OCI-LY7 (cell line): ENCODE data around the gene ATP9B. TPM values are rescaled to one million over a fixed set of nuclear protein-coding genes. Genes with fewer than 3 reads are reported as not detected.

ENCODE experiments used
- Bru-seq: library from RNA; stranded (reverse); fragments of 400-500 nt; gene quantifications from one replicate; lab custom pipeline; 2021; lab: Mats Ljungman, UMichigan
- BruChase-seq, 2 experiments: library from RNA; stranded (reverse); fragments of 400-500 nt; gene quantifications; one replicate each; lab custom pipeline; 2021; lab: Mats Ljungman, UMichigan
- BruUV-seq: library from RNA; stranded (reverse); fragments of 400-500 nt; replicated peaks from 2 replicates; lab custom pipeline; 2021; lab: Mats Ljungman, UMichigan
- CTCF ChIA-PET: fragments of 300-600 bp; sonication (Branson Sonifier 250); formaldehyde crosslinking; loops from one replicate; lab custom pipeline; 2022; ENCODE audit warnings: antibody characterized with exemption; ENCODE audit not compliant: unreplicated experiment; lab: Charles Lee
- POLR2A ChIA-PET: fragments of 300-600 bp; sonication (Branson Sonifier 250); formaldehyde crosslinking; loops from one replicate; lab custom pipeline; 2022; ENCODE audit warnings: antibody characterized with exemption; lab: Charles Lee
- DNase-seq: peaks from one replicate; pipeline ENCODE4 v3.0.0-alpha.2; 2015; ENCODE audit warnings: low spot score
- H2AFZ ChIP-seq: fragments of 200-600 bp; sonication (generic), shearing (Covaris generic); 2 replicates; pipeline ENCODE4 v1.6.1; 2014; ENCODE audit warnings: mild to moderate bottlenecking, antibody characterized with exemption, low read length, moderate library complexity
- H3K27ac ChIP-seq: fragments of 200-600 bp; sonication (generic); 2 replicates; pipeline ENCODE4 v1.5.1; 2014; ENCODE audit warnings: mixed run types, low read depth, mild to moderate bottlenecking, moderate library complexity, low read length, inconsistent platforms; ENCODE audit not compliant: poor library complexity, severe bottlenecking
- H3K36me3 ChIP-seq: fragments of 200-600 bp; sonication (generic); 2 replicates; pipeline ENCODE4 v1.6.1; 2014; ENCODE audit warnings: mild to moderate bottlenecking, antibody characterized with exemption, low read length, moderate library complexity, mixed read lengths; ENCODE audit not compliant: insufficient read depth
- H3K4me1 ChIP-seq: fragments of 200-600 bp; sonication (generic); 2 replicates; pipeline ENCODE4 v1.5.1; 2014; ENCODE audit warnings: mild to moderate bottlenecking, low read length; ENCODE audit not compliant: insufficient read depth, poor library complexity, severe bottlenecking
- H3K4me2 ChIP-seq: fragments of 200-600 bp; sonication (generic); 2 replicates; pipeline ENCODE4 v1.6.1; 2014; ENCODE audit warnings: mild to moderate bottlenecking, low read length
- H3K4me3 ChIP-seq: fragments of 200-600 bp; sonication (generic); 2 replicates; pipeline ENCODE4 v1.5.1; 2014; ENCODE audit warnings: mild to moderate bottlenecking, low read depth, low read length; ENCODE audit not compliant: poor library complexity, severe bottlenecking
- H3K79me2 ChIP-seq: fragments of 200-600 bp; sonication (generic); 2 replicates; pipeline ENCODE4 v1.6.1; 2016; ENCODE audit warnings: low read depth, mild to moderate bottlenecking, low read length, moderate library complexity, mixed read lengths; ENCODE audit not compliant: insufficient read depth
- H3K9me2 ChIP-seq: fragments of 200-600 bp; sonication (generic); 2 replicates; pipeline ENCODE4 v1.6.1; 2016; ENCODE audit warnings: mild to moderate bottlenecking, low read length, mixed read lengths; ENCODE audit not compliant: insufficient read depth
- H3K9me3 ChIP-seq: fragments of 200-600 bp; sonication (generic); 2 replicates; pipeline ENCODE4 v1.6.1; 2014; ENCODE audit warnings: mild to moderate bottlenecking, mixed run types, low read length, mixed read lengths
- H4K20me1 ChIP-seq: fragments of 200-600 bp; sonication (generic); 2 replicates; pipeline ENCODE4 v1.6.1; 2014; ENCODE audit warnings: mild to moderate bottlenecking, antibody characterized with exemption, low read length, moderate library complexity, mixed read lengths; ENCODE audit not compliant: insufficient read depth
- EZH2phosphoT487 ChIP-seq: fragments of 200-600 bp; sonication (generic); IDR thresholded peaks from 2 replicates; pipeline ENCODE4 v1.6.1; 2018; ENCODE audit warnings: low read depth, borderline replicate concordance, mild to moderate bottlenecking, mixed run types, antibody characterized with exemption, low read length, moderate library complexity, mixed read lengths
- intact Hi-C: fragments of 100-400 bp; cut with micrococcal nuclease; formaldehyde crosslinking; loops from one replicate; pipeline ENCODE4 v1.10.0; 2022; ENCODE audit not compliant: unreplicated experiment
- long read RNA-seq: library from polyadenylated mRNA; stranded (forward); transcript quantifications from one replicate; pipeline ENCODE4 v2.0.0, GENCODE V29; 2022
- total RNA-seq, 2 experiments: library from RNA; depleted of rRNA in 1 of 2; stranded (reverse); fragments of >200 nt in 1 of 2; shearing (Covaris generic) in 1 of 2; gene quantifications; 2 replicates each; pipeline ENCODE4 v1.2.3, GENCODE V29; 2014 to 2022
- TF ChIP-seq, protein P1 (sequence below): fragments of 200-600 bp; sonication (generic); conservative IDR thresholded peaks from 2 replicates; pipeline ENCODE4 v1.5.1; 2014; ENCODE audit warnings: mild to moderate bottlenecking, antibody characterized with exemption, low read length, moderate library complexity, mixed read lengths

ATP9B gene, protein sequence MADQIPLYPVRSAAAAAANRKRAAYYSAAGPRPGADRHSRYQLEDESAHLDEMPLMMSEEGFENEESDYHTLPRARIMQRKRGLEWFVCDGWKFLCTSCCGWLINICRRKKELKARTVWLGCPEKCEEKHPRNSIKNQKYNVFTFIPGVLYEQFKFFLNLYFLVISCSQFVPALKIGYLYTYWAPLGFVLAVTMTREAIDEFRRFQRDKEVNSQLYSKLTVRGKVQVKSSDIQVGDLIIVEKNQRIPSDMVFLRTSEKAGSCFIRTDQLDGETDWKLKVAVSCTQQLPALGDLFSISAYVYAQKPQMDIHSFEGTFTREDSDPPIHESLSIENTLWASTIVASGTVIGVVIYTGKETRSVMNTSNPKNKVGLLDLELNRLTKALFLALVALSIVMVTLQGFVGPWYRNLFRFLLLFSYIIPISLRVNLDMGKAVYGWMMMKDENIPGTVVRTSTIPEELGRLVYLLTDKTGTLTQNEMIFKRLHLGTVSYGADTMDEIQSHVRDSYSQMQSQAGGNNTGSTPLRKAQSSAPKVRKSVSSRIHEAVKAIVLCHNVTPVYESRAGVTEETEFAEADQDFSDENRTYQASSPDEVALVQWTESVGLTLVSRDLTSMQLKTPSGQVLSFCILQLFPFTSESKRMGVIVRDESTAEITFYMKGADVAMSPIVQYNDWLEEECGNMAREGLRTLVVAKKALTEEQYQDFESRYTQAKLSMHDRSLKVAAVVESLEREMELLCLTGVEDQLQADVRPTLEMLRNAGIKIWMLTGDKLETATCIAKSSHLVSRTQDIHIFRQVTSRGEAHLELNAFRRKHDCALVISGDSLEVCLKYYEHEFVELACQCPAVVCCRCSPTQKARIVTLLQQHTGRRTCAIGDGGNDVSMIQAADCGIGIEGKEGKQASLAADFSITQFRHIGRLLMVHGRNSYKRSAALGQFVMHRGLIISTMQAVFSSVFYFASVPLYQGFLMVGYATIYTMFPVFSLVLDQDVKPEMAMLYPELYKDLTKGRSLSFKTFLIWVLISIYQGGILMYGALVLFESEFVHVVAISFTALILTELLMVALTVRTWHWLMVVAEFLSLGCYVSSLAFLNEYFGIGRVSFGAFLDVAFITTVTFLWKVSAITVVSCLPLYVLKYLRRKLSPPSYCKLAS
- total RNA-seq (2014; rRNA removed; shearing (Covaris generic)), result 22.2 and 27.1 TPM in 2 replicates
- total RNA-seq (2022), result 36.4 and 37.5 TPM in 2 replicates
- Bru-seq, nascent RNA, result percentile 71 among the genes with signal in this experiment
- BruChase-seq, experiment 1, labeled RNA remaining after a 6-hour chase, result percentile 61 among the genes with signal in this experiment
- BruChase-seq, experiment 2, labeled RNA remaining after a 2-hour chase, result percentile 59 among the genes with signal in this experiment
- long read RNA-seq, full-length matches to known transcripts, result 9 of 51 reads
- long read RNA-seq, partial matches to known transcripts, result 16 of 51 reads
- long read RNA-seq, other reads (novel, unspliced or antisense), result 26 of 51 reads

DNA sequence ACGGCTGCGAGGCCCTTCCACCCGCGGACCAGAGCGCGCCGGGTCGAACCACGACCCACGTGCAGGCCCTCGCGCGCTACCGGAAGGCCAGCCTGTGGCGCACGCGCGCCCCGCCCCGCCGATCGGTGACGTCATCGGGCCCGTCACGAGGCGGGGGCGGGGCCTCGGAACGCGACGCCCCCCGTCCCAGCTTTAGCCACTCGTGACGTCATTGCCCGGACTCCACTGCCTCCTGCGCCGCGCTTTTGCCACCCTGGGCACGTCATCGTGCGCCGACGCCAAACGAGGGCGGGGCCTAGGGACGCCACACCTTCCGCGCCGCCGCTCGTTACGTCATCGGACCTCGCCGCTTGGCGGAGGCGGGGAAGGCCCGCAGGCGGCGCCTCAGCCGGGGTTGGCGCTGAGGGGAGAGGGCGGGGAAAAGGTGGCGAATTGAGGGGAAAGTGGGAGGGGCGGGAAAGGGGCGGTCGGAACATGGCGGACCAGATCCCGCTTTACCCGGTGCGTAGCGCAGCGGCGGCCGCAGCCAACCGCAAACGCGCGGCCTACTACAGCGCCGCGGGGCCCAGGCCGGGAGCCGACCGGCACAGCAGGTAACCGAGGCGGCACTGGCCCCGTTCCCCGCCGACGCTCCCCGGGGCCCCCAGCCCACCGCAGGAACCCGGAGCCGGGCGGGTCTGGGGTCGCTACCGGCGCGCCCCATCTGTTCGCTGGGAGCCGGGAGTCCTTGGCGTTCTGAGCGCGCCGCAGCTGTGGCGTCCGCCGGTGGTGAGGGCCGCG lies at the start of gene ATP9B:
TSS of gene ATP9B (plus strand) at position 458 of the 780 bp plus-strand sequence. CDS start at position 475, 17 bp downstream.
- ChIA-PET CTCF (no interaction called here), POLR2A (interaction anchor here (1.0 kb wide), 2 partner anchors 11 kb away, joined by 3 read pairs; no protein-coding TSS in a partner anchor)
- peak; percentile 90 for DNase-seq
- H3K4me1 ChIP-seq, result peaks cover 10% of the 10 kb centered on the region
- intact Hi-C loops, result loop anchor here (2.0 kb wide), 1 partner anchor 178 kb away; no protein-coding TSS in a partner anchor
- no peaks in the 10 kb centered on the region for H3K9me2 ChIP-seq
- peaks cover 8% of the 10 kb centered on the region; the same call in 1 of the 2 replicates for H3K36me3 ChIP-seq
- peak within 1 kb of the TSS; percentile 58 for H3K27ac ChIP-seq
- peaks cover 33% of the 10 kb centered on the region for H3K79me2 ChIP-seq
- H2AFZ ChIP-seq, result peak within 1 kb of the TSS; percentile 35
- no peaks in the 10 kb centered on the region for H4K20me1 ChIP-seq
- no TSS peak for BruUV-seq
- peak within 1 kb of the TSS; percentile 93 for H3K4me2 ChIP-seq
- peak within 1 kb of the TSS; percentile 94 for H3K4me3 ChIP-seq
- TF ChIP-seq, protein P1, sequence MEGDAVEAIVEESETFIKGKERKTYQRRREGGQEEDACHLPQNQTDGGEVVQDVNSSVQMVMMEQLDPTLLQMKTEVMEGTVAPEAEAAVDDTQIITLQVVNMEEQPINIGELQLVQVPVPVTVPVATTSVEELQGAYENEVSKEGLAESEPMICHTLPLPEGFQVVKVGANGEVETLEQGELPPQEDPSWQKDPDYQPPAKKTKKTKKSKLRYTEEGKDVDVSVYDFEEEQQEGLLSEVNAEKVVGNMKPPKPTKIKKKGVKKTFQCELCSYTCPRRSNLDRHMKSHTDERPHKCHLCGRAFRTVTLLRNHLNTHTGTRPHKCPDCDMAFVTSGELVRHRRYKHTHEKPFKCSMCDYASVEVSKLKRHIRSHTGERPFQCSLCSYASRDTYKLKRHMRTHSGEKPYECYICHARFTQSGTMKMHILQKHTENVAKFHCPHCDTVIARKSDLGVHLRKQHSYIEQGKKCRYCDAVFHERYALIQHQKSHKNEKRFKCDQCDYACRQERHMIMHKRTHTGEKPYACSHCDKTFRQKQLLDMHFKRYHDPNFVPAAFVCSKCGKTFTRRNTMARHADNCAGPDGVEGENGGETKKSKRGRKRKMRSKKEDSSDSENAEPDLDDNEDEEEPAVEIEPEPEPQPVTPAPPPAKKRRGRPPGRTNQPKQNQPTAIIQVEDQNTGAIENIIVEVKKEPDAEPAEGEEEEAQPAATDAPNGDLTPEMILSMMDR, result no peak
- no peak for TF ChIP-seq EZH2phosphoT487
- H3K9me3 ChIP-seq, result 0 out of 2 replicates have a peak, but pooled peaks cover 6% of the 10 kb centered on the region

DNA sequence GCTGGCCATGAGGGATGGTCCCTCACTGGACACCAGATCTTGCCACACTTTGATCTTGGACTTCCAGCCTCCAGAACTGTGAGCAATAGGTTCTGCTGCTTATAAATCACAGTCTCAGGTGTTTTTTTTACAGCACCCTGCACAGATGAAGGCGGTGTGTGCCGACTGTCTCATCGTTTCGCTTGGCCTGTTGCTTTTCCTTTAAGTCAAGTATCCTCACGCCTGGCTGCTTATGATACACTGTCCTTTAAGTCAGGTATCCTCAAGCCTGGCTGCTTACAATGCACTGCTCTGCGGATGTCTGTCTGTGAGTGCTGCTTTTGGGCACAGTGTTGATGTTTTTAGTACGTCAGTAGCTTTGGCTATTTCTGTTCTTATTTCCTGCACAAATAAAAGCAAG lies 49.3 kb upstream of the ATP9B start:
- no peak for TF ChIP-seq EZH2phosphoT487
- TF ChIP-seq, protein P1, result no peak
- Histone ChIP-seq H3K9me2 (no peaks in the 10 kb centered on the region), H3K4me3 (no peak overlapping the region), H4K20me1 (no peaks in the 10 kb centered on the region), H3K36me3 (no peaks in the 10 kb centered on the region), H3K27ac (no peak overlapping the region), H3K9me3 (no peaks in the 10 kb centered on the region), H3K79me2 (no peaks in the 10 kb centered on the region), H2AFZ (no peak overlapping the region), H3K4me2 (no peak overlapping the region), H3K4me1 (peaks cover 6% of the 10 kb centered on the region)
- no peak for DNase-seq
- intact Hi-C loops, result no loop called here
- BruUV-seq, result no TSS peak
- ChIA-PET CTCF (no interaction called here), POLR2A (no interaction called here)
